PC-9 (cell line): ENCODE data around the gene EEF1B2. TPM values are rescaled to one million over a fixed set of nuclear protein-coding genes. Genes with fewer than 3 reads are reported as not detected.
A peak's percentile ranks its signal among the peaks of the same experiment; 100 is the strongest.

ENCODE experiments used
- BruUV-seq: library from RNA; stranded (reverse); fragments of 400-500 nt; replicated peaks from 2 replicates; lab custom pipeline; 2021; lab: Mats Ljungman, UMichigan
- CTCF ChIA-PET: fragments of 300-600 bp; sonication (Branson Sonifier 250); formaldehyde crosslinking; loops from one replicate; lab custom pipeline; 2022; ENCODE audit warnings: antibody characterized with exemption; lab: Charles Lee
- POLR2A ChIA-PET: fragments of 300-600 bp; sonication (Branson Sonifier 250); formaldehyde crosslinking; loops from one replicate; lab custom pipeline; 2022; ENCODE audit warnings: antibody characterized with exemption; ENCODE audit not compliant: unreplicated experiment; lab: Charles Lee
- DNase-seq, 2 experiments: peaks; one replicate each; pipeline versions ENCODE4 v3.0.0 to v3.0.0-alpha.2; 2015 to 2022; ENCODE audit warnings: mixed read lengths in 1 of 2
- H2AFZ ChIP-seq: fragments of 200-600 bp; sonication (generic); 2 replicates; pipeline ENCODE4 v1.8.1; 2017; ENCODE audit warnings: antibody characterized with exemption
- H3F3A ChIP-seq: fragments of 200-600 bp; sonication (generic); 2 replicates; pipeline ENCODE4 v1.8.1; 2017; ENCODE audit warnings: antibody characterized with exemption, mild to moderate bottlenecking, low read depth; ENCODE audit not compliant: insufficient read depth
- H3K27ac ChIP-seq: fragments of 200-600 bp; sonication (generic); 2 replicates; pipeline ENCODE4 v1.6.1; 2016; ENCODE audit warnings: mixed run types
- H3K27me3 ChIP-seq: fragments of 200-600 bp; sonication (generic); 2 replicates; pipeline ENCODE4 v1.6.1; 2016; ENCODE audit warnings: low read depth, mixed run types; ENCODE audit not compliant: insufficient read depth
- H3K36me3 ChIP-seq: fragments of 200-600 bp; sonication (generic); 2 replicates; pipeline ENCODE4 v1.6.1; 2016; ENCODE audit warnings: low read depth, mixed run types
- H3K4me1 ChIP-seq: fragments of 200-600 bp; sonication (generic); replicated peaks from 2 replicates; pipeline ENCODE4 v1.6.1; 2016; ENCODE audit warnings: mixed run types; ENCODE audit not compliant: insufficient read depth
- H3K4me2 ChIP-seq: fragments of 200-600 bp; sonication (generic); 2 replicates; pipeline ENCODE4 v1.6.1; 2017; ENCODE audit warnings: mixed run types
- H3K4me3 ChIP-seq: fragments of 200-600 bp; sonication (generic); 2 replicates; pipeline ENCODE4 v1.6.1; 2016; ENCODE audit warnings: mixed run types
- H3K79me2 ChIP-seq: fragments of 200-600 bp; sonication (generic); 2 replicates; pipeline ENCODE4 v1.6.1; 2017; ENCODE audit warnings: low read depth, mixed run types
- H3K9me2 ChIP-seq: fragments of 200-600 bp; sonication (generic); 2 replicates; pipeline ENCODE4 v1.8.1; 2017; ENCODE audit warnings: mild to moderate bottlenecking; ENCODE audit not compliant: insufficient read depth
- H3K9me3 ChIP-seq: fragments of 200-600 bp; sonication (generic); 2 replicates; pipeline ENCODE4 v1.8.1; 2016; ENCODE audit warnings: low read depth; ENCODE audit not compliant: insufficient read depth
- H4K20me1 ChIP-seq: fragments of 200-600 bp; sonication (generic); 2 replicates; pipeline ENCODE4 v1.8.1; 2017; ENCODE audit not compliant: insufficient read depth
- EZH2 ChIP-seq: fragments of 200-600 bp; sonication (generic); IDR thresholded peaks from 2 replicates; pipeline ENCODE4 v1.8.0; 2017; ENCODE audit warnings: antibody characterized with exemption, low read depth
- intact Hi-C: fragments of 100-400 bp; cut with micrococcal nuclease; formaldehyde crosslinking; loops from one replicate; pipeline ENCODE4 v1.10.0; 2022; ENCODE audit not compliant: unreplicated experiment
- total RNA-seq: library from RNA; stranded (reverse); gene quantifications from 2 replicates; pipeline ENCODE4 v1.2.3, GENCODE V29; 2021
- TF ChIP-seq, protein P1 (sequence below): fragments of 200-600 bp; sonication (generic); conservative IDR thresholded peaks from 2 replicates; pipeline ENCODE4 v1.6.1; 2017; ENCODE audit warnings: mixed run types, antibody characterized with exemption, mild to moderate bottlenecking, moderate library complexity

Gene EEF1B2
- total RNA-seq, 1 experiment from 2014 or later, result 367 TPM

- no peaks in the 10 kb centered on the region for H3K79me2 ChIP-seq
- DNase-seq, result peak; percentile 26 to 77
- peaks cover 35% of the 10 kb centered on the region for H3K4me1 ChIP-seq
- H3K27me3 ChIP-seq, result no peaks in the 10 kb centered on the region
- intact Hi-C loops, result loop anchor here (5.0 kb wide), 1 partner anchor 49 kb away; no protein-coding TSS in a partner anchor
- no peak overlapping the region for H2AFZ ChIP-seq
- no TSS peak for BruUV-seq
- H4K20me1 ChIP-seq, result no peaks in the 10 kb centered on the region
- H3K4me2 ChIP-seq, result peak overlapping the region; percentile 71
- no peaks in the 10 kb centered on the region for H3K36me3 ChIP-seq
- ChIA-PET CTCF (no interaction called here), POLR2A (no interaction called here)
- peak overlapping the region; percentile 82 for H3K27ac ChIP-seq
- peaks cover 9% of the 10 kb centered on the region; the same call in 1 of the 2 replicates for H3F3A ChIP-seq
- no peaks in the 10 kb centered on the region for H3K9me3 ChIP-seq
- peak overlapping the region; percentile 51; the same call in 1 of the 2 replicates for H3K4me3 ChIP-seq
- no peaks in the 10 kb centered on the region for H3K9me2 ChIP-seq
- TF ChIP-seq, protein P1, sequence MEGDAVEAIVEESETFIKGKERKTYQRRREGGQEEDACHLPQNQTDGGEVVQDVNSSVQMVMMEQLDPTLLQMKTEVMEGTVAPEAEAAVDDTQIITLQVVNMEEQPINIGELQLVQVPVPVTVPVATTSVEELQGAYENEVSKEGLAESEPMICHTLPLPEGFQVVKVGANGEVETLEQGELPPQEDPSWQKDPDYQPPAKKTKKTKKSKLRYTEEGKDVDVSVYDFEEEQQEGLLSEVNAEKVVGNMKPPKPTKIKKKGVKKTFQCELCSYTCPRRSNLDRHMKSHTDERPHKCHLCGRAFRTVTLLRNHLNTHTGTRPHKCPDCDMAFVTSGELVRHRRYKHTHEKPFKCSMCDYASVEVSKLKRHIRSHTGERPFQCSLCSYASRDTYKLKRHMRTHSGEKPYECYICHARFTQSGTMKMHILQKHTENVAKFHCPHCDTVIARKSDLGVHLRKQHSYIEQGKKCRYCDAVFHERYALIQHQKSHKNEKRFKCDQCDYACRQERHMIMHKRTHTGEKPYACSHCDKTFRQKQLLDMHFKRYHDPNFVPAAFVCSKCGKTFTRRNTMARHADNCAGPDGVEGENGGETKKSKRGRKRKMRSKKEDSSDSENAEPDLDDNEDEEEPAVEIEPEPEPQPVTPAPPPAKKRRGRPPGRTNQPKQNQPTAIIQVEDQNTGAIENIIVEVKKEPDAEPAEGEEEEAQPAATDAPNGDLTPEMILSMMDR, result no peak
- TF ChIP-seq EZH2, result no peak
Measured at GRCh38 chr2:206211657-206212255, 52.1 kb downstream of the EEF1B2 start.

Other genes with a start within 250 kb of the EEF1B2 start
- gene INO80D, start 73.7 kb upstream of the EEF1B2 start, total RNA-seq, result 7.1 and 12.4 TPM in 2 replicates
- gene NDUFS1, start 451 bp upstream of the EEF1B2 start, total RNA-seq, result 60.7 and 68.9 TPM in 2 replicates
- gene ZDBF2, start 114.8 kb downstream of the EEF1B2 start, total RNA-seq, result 19.6 and 21.5 TPM in 2 replicates